Measurements from ENCODE around the gene SPANXB1.
"Not testable (repeated sequence)": the region's sequence is repeated elsewhere in the genome, so short reads cannot be mapped to it uniquely, and the experiment has no call there.

The SPANXB1 gene, protein sequence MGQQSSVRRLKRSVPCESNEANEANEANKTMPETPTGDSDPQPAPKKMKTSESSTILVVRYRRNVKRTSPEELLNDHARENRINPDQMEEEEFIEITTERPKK

DNA sequence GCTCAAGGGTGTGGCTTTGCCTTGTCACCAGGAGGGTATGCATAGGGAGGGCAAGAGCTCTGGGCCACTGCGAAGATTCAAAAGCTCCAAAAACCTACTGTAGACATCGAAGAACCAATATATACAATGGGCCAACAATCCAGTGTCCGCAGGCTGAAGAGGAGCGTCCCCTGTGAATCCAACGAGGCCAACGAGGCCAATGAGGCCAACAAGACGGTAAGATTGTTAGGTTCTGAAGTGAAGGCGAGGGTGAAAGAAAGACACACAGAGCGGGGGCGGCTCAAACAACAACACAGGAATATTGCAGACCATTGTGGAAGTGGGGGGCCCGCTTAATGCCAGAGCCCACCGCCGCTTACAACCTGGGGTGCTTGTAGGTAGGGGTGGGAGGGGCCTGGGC, at the start of gene SPANXB1:
SPANXB1 (plus strand) TSS at position 27 of the 400 bp plus-strand sequence; CDS start at position 127, 100 bp downstream.
- not testable (repeated sequence) for DNase-seq

DNA sequence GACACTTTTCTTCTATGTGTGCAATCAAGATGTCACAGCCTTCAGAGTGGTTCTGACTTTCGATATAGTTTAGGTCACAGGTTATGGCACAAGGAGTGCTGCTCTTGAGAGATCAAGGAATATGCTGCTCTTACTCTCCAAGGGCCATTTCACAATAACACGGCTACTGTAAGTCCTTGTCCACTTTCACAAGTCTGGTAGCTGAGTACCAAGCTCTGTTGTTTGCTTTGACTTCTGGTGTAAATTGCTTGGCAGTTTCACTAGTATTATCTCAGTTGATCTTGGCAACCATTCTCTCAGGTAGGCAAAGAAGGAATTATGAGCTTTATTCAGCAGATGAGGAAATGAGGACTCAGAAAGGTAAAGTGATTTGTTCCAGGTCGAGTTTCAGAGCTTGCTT, 35.4 kb upstream of the SPANXB1 start:
- DNase-seq: no peak

DNA sequence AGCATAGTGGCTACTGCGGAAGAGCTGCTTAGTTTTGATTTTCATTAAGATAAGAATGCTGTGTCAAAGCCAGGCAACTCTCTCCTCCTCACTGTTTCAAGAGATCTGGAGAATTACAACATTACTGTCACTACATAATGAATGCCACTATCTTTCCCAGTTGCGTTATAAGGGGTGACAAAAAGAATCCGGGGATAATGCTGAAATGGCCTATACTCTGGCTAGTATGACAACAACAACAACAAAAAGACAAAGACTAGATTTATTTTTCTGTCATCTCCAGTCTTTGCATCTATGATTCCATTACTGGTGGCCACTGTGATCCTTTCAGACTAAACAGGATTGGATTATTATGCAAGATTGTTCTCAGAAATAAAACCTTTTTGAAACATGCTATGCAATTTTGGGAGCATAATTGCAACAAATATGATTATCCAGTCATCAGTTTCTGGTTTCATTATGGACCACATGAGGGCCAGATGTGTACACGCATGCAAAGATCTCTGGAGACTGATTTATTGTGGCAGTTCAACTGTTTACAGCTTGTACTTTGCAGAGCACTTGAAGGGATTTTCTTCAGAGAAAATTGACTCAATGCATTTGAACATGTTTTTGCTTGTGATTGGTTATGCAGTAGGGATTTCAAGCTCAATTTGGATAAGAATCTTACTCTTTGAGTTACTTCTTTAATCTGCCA, 31.1 kb upstream of the SPANXB1 start:
- DNase-seq: no peak

DNA sequence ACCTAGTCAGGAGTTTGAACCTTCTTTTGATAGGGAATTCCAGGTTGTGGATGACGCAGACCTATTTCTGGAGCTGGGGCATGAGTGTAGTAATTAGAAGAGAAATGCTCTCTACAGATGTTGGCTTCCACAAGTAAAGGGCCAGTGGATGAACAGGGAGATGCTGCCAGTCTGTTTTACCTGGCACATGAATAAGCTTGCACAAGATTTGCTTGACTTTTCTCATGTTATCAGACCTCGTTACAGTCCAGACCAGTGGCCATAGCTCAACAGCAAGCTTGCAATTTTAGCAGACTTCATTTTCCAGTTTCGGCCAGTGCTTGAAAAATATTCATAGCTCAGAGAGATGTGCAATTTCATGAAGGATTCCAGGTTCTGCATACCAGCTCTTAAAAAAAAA, 26.9 kb upstream of the SPANXB1 start:
- no peak for DNase-seq

DNA sequence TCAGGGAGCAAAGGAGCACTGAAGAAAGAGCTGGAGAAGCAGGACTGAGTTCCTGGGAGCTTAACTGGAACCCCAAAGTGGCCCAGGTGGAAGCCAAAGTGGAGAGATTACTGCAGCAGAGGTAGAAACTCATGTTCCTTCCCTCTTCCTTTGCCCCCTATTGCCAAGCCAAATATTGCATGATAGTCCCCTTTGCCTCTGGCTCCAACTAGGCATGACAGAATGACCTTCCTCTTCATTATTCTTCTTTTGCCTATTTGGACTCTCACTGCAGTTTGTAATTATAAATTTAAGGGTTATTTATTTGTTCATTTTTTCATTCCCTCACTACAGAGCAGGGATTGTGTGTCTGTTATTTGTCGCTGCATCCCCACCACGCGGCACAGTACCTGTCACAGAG, 22.1 kb upstream of the SPANXB1 start:
- DNase-seq: no peak

DNA sequence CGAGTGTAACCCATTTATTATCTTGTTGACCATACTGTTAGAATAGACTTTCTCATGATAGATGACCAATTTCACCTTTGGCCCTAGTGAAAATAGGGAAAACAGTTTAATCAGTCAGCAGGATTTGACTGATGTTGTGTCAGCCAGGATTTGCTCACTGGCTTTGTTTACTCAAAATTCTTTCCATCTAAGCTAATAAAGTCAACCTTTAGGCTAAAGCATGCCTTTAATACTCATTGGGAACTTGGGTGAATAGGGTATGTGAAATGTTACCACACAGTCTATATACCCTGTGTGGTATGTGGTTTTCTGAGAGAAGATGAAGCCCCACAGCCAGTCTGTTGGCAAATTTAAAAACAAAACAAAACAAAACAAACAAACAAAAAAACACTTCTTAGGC, 18.7 kb upstream of the SPANXB1 start:
- no peak for DNase-seq

DNA sequence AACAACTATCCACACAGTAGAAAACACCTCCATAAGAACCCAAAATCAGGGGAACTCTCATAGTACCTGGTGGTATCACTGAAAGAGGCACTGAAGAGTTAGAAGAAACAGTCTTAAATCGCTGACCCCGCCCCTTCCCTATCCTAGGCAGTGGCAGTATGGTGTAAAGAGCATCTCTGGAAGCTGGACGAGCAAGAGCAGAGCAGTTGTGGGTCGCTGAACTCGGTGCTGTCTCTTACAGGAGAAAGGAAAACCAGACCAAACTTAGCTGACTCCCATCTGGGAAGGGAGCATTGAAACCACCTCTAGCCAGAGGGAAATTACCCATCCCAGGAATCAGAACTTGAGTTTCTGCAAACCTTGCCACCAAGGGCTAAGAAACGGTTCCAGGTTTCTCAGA, 2.8 kb downstream of the SPANXB1 start:
- DNase-seq: not testable (repeated sequence)

DNA sequence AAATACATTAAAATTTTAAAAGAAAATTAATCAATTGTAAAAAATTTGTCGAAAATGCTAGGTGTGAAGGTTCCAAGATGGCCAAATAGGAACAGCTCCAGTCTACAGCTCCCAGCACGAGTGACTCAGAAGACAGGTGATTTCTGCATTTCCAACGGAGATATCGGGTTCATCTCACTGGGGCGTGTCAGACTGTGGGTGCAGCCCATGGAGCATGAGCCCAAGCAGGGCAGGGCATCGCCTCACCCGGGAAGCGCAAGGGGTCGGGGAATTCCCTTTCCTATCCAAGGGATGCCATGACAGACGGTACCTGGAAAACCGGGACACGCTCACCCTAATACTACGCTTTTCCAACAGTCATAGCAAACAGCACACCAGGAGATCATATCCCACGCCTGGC, 41.9 kb downstream of the SPANXB1 start:
- DNase-seq: not testable (repeated sequence)

DNA sequence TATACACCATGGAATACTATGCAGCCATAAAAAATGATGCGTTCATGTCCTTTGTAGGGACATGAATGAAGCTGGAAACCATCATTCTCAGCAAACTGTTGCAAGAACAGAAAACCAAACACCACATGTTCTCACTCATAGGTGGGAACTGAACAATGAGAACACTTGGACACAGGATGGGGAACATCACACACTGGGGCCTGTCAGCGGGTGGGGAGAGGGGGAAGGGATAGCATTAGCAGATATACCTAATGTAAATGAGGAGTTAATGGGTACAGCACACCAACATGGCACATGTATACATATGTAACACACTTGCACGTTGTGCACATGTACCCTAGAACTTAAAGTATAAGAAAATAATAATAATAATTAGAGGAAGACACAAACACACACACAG, 47.5 kb downstream of the SPANXB1 start:
- DNase-seq: not testable (repeated sequence)

DNA sequence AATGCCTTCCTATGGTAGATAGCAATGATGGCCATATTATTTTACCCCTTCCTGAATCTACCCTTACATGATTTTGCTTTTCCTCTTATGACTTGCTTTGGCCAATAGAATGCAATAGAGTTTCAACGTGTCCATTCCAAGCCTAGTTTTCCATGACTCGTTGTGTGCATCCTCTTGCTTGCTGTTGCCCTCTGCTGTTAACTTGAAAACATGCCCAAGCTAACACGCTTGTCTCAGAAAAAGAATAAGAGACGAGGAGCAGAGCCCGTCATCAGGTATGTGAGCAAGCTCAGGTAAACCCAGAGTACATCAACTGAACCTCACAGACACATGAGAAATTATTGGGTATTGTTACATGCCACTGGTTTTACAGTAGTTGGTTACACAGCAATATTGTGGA, 49.7 kb downstream of the SPANXB1 start:
- not testable (repeated sequence) for DNase-seq

Measured in stimulated activated CD4-positive, alpha-beta T cell treated with anti-CD3 and anti-CD28 coated beads, Interleukin-1b, Interleukin-23, amount 100 ng/mL, for 48 hours (primary cell).